Measurements from ENCODE around the gene AASDH. TPM values are rescaled to one million over a fixed set of nuclear protein-coding genes. Genes with fewer than 3 reads are reported as not detected.

Gene AASDH
- total and polyA plus RNA-seq, 2 donors (not counting 1 experiment from before 2014, with no cell fraction given), result 6.9 to 15.2 TPM

GRCh38 chr4:56389558-56389957 lies 2.3 kb upstream of the AASDH start:
- intact Hi-C loops (cut with micrococcal nuclease), result loop anchor here (5.0 kb wide), 1 partner anchor 143 kb away; a partner anchor contains a TSS
- H3K27me3 Mint-ChIP-seq, result no peaks in the 10 kb centered on the region
- Histone ChIP-seq H3K27ac (ENCODE audit: low read length in 2 of 2) (no peak overlapping the region), H3K79me2 (ENCODE audit: control insufficient read depth, insufficient read depth, low read length) (no peaks in the 10 kb centered on the region), H3K9me3 (ENCODE audit: control extremely low read depth in 1 of 3, control insufficient read depth in 2 of 3, insufficient read depth in 1 of 3, low read length in 2 of 3) (no peaks in the 10 kb centered on the region), H2AFZ (ENCODE audit: insufficient read depth, low read depth, low read length, poor library complexity, severe bottlenecking) (no peak overlapping the region), H3K4me3 (ENCODE audit: control extremely low read depth in 1 of 5, extremely low read depth in 1 of 5, insufficient read depth in 1 of 5, low read depth in 2 of 5, low read length in 4 of 5) (no peak overlapping the region), H3K36me3 (replicated peaks in 1 of 2; ENCODE audit: control extremely low read depth in 1 of 2, control insufficient read depth in 1 of 2, extremely low read depth in 1 of 2, insufficient read depth in 2 of 2, low read length in 1 of 2) (no peaks in the 10 kb centered on the region), H4K20me1 (ENCODE audit: control insufficient read depth, insufficient read depth, low read length, poor library complexity, severe bottlenecking) (no peaks in the 10 kb centered on the region), H3K9ac (ENCODE audit: low read length) (no peak overlapping the region), H3K4me1 (ENCODE audit: control insufficient read depth in 2 of 2, insufficient read depth in 2 of 2, low read length in 2 of 2) (peaks cover 14% of the 10 kb centered on the region in 2 donors), H3K27me3 (replicated peaks in 1 of 4; ENCODE audit: control extremely low read depth in 1 of 4, control insufficient read depth in 3 of 4, insufficient read depth in 4 of 4, low read length in 3 of 4) (no peaks in the 10 kb centered on the region), H3K4me2 (replicated peaks; ENCODE audit: low read depth, low read length, poor library complexity, severe bottlenecking) (no peak overlapping the region)
- DNase-seq (no peak), ATAC-seq (ENCODE audit: low read depth) (no peak)
- H3K4me1 Mint-ChIP-seq, result peaks cover 29% of the 10 kb centered on the region
- no CpG with 5 or more reads among the region's 1 CpG for WGBS (ENCODE audit: insufficient coverage)
- peak overlapping the region; percentile 37 for H3K4me3 Mint-ChIP-seq
- no peaks in the 10 kb centered on the region for H3K9me3 Mint-ChIP-seq (ENCODE audit: insufficient read depth)
- ChIA-PET CTCF (interaction anchor here (1.3 kb wide), 1 partner anchor 447 kb away, joined by 3 read pairs; no protein-coding TSS in a partner anchor), POLR2A (no interaction called here)
- TF ChIP-seq EZH2 (IDR thresholded peaks at IDR 0.05; ENCODE audit: borderline replicate concordance, insufficient read depth, low read depth, low read length, poor library complexity, severe bottlenecking), result no peak
- H3K27ac Mint-ChIP-seq, result peak overlapping the region; percentile 13

GRCh38 chr4:56388306-56388705 lies 1.0 kb upstream of the AASDH start:
- ChIA-PET CTCF (interaction anchor here (2.9 kb wide), 1 partner anchor 48 kb away, joined by 12 read pairs; the partner anchor contains the start of genes PAICS and PPAT), POLR2A (interaction anchor here (2.2 kb wide), 1 partner anchor 48 kb away, joined by 27 read pairs; the partner anchor contains the start of genes PAICS and PPAT)
- ATAC-seq (ENCODE audit: low read depth), result no peak
- WGBS (ENCODE audit: insufficient coverage), result 57% methylated on average over 4 of the region's 6 CpGs
- peak overlapping the region; percentile 82 for H2AFZ ChIP-seq (ENCODE audit: insufficient read depth, low read depth, low read length, poor library complexity, severe bottlenecking)
- peak; percentile 19 for DNase-seq
- Mint-ChIP-seq H3K4me1 (peaks cover 30% of the 10 kb centered on the region), H3K9me3 (ENCODE audit: insufficient read depth) (no peaks in the 10 kb centered on the region), H3K27ac (peak overlapping the region; percentile 99), H3K4me3 (peak overlapping the region; percentile 88), H3K27me3 (no peaks in the 10 kb centered on the region)
- peak overlapping the region; percentile 57 to 97 (median 81) for H3K4me3 ChIP-seq (ENCODE audit: control extremely low read depth in 1 of 5, extremely low read depth in 1 of 5, insufficient read depth in 1 of 5, low read depth in 2 of 5, low read length in 4 of 5)
- peaks cover 14% of the 10 kb centered on the region in 2 donors for H3K4me1 ChIP-seq (ENCODE audit: control insufficient read depth in 2 of 2, insufficient read depth in 2 of 2, low read length in 2 of 2)
- TF ChIP-seq CTCF (IDR thresholded peaks at IDR 0.05), result no peak
- TF ChIP-seq EZH2 (IDR thresholded peaks at IDR 0.05; ENCODE audit: borderline replicate concordance, insufficient read depth, low read depth, low read length, poor library complexity, severe bottlenecking), result no peak
- H4K20me1 ChIP-seq (ENCODE audit: control insufficient read depth, insufficient read depth, low read length, poor library complexity, severe bottlenecking), result no peaks in the 10 kb centered on the region
- peak overlapping the region; percentile 86 to 89 for H3K27ac ChIP-seq (ENCODE audit: low read length in 2 of 2)
- intact Hi-C loops (cut with micrococcal nuclease), result loop anchor here (5.0 kb wide), 1 partner anchor 144 kb away; a partner anchor contains a TSS
- H3K27me3 ChIP-seq (replicated peaks in 1 of 4; ENCODE audit: control extremely low read depth in 1 of 4, control insufficient read depth in 3 of 4, insufficient read depth in 4 of 4, low read length in 3 of 4), result no peaks in the 10 kb centered on the region
- peak overlapping the region; percentile 81 for H3K9ac ChIP-seq (ENCODE audit: low read length)
- no peaks in the 10 kb centered on the region for H3K36me3 ChIP-seq (replicated peaks in 1 of 2; ENCODE audit: control extremely low read depth in 1 of 2, control insufficient read depth in 1 of 2, extremely low read depth in 1 of 2, insufficient read depth in 2 of 2, low read length in 1 of 2)
- peak overlapping the region; percentile 76 for H3K4me2 ChIP-seq (replicated peaks; ENCODE audit: low read depth, low read length, poor library complexity, severe bottlenecking)
- no peaks in the 10 kb centered on the region for H3K79me2 ChIP-seq (ENCODE audit: control insufficient read depth, insufficient read depth, low read length)
- no peaks in the 10 kb centered on the region for H3K9me3 ChIP-seq (ENCODE audit: control extremely low read depth in 1 of 3, control insufficient read depth in 2 of 3, insufficient read depth in 1 of 3, low read length in 2 of 3)

Data from B cell (primary cell).